ENCODE data around the gene GRM1.

DNA sequence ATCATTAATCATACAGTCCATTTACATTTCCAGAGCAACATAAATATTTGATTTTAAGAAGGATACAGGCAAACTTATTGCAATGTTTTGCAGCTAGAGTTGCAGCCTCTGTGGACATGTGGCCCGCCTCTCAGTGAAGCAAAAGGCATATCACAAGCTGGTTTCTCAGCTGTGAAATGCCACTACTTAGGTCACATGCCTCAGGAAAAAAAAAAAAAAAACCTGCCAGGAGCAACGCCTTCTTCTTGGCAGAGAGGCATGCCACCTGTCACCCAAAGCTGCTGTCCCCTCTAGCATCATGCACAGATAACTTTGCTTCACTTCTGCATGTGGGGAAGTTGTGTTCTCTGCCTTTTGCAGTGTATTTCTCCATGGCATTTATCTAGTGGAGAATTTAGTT is 18.5 kb downstream of the GRM1 start:
- TF ChIP-seq, protein P1, sequence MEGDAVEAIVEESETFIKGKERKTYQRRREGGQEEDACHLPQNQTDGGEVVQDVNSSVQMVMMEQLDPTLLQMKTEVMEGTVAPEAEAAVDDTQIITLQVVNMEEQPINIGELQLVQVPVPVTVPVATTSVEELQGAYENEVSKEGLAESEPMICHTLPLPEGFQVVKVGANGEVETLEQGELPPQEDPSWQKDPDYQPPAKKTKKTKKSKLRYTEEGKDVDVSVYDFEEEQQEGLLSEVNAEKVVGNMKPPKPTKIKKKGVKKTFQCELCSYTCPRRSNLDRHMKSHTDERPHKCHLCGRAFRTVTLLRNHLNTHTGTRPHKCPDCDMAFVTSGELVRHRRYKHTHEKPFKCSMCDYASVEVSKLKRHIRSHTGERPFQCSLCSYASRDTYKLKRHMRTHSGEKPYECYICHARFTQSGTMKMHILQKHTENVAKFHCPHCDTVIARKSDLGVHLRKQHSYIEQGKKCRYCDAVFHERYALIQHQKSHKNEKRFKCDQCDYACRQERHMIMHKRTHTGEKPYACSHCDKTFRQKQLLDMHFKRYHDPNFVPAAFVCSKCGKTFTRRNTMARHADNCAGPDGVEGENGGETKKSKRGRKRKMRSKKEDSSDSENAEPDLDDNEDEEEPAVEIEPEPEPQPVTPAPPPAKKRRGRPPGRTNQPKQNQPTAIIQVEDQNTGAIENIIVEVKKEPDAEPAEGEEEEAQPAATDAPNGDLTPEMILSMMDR (IDR thresholded peaks at IDR 0.05; ENCODE audit: low read length) = no peak
- no peak for TF ChIP-seq EZH2 (IDR thresholded peaks at IDR 0.05; ENCODE audit: borderline replicate concordance, low read length)
